Measurements from ENCODE around the gene S100A1.
"Not testable (repeated sequence)": the region's sequence is repeated elsewhere in the genome, so short reads cannot be mapped to it uniquely, and the experiment has no call there.

S100A1 gene

GRCh38 chr1:153633161-153633753 is 5.0 kb downstream of the S100A1 start:
- H3K27ac Mint-ChIP-seq, result peak overlapping the region; percentile 97
- H3K27me3 Mint-ChIP-seq, result no peaks in the 10 kb centered on the region
- H3K9me3 Mint-ChIP-seq, result no peaks in the 10 kb centered on the region
- peaks cover 35% of the 10 kb centered on the region for H3K36me3 Mint-ChIP-seq (ENCODE audit: low read depth)
- H3K4me3 Mint-ChIP-seq, result peak overlapping the region; percentile 95
- peaks cover 54% of the 10 kb centered on the region for H3K4me1 Mint-ChIP-seq (ENCODE audit: low read depth)

GRCh38 chr1:153633754-153634665 is 5.8 kb downstream of the S100A1 start, which contains the start of gene CHTOP:
TSS of gene CHTOP (plus strand) at chr1:153634066. CDS start at chr1:153636589, 2,523 bp downstream.
- peaks cover 42% of the 10 kb centered on the region for H3K36me3 Mint-ChIP-seq (ENCODE audit: low read depth)
- peak within 1 kb of the TSS; percentile 97 for H3K27ac Mint-ChIP-seq
- H3K9me3 Mint-ChIP-seq, result no peaks in the 10 kb centered on the region
- peaks cover 54% of the 10 kb centered on the region for H3K4me1 Mint-ChIP-seq (ENCODE audit: low read depth)
- H3K27me3 Mint-ChIP-seq, result no peaks in the 10 kb centered on the region
- H3K4me3 Mint-ChIP-seq, result peak within 1 kb of the TSS; percentile 95

- Mint-ChIP-seq H3K27ac (peak overlapping the region; percentile 53), H3K36me3 (ENCODE audit: low read depth) (peaks cover 50% of the 10 kb centered on the region), H3K4me1 (ENCODE audit: low read depth) (peaks cover 53% of the 10 kb centered on the region), H3K4me3 (peak overlapping the region; percentile 95), H3K9me3 (no peaks in the 10 kb centered on the region), H3K27me3 (no peaks in the 10 kb centered on the region)
Observed at GRCh38 chr1:153635872-153636271, 7.6 kb downstream of the S100A1 start.

GRCh38 chr1:153636312-153636711 is 8.1 kb downstream of the S100A1 start:
- Mint-ChIP-seq H3K4me1 (ENCODE audit: low read depth) (peaks cover 54% of the 10 kb centered on the region), H3K4me3 (peak overlapping the region; percentile 95), H3K36me3 (ENCODE audit: low read depth) (peaks cover 54% of the 10 kb centered on the region), H3K27ac (peak overlapping the region; percentile 77), H3K9me3 (no peaks in the 10 kb centered on the region), H3K27me3 (no peaks in the 10 kb centered on the region)

GRCh38 chr1:153638261-153638660 is 10.0 kb downstream of the S100A1 start:
- no peak overlapping the region for H3K27ac Mint-ChIP-seq
- H3K4me1 Mint-ChIP-seq (ENCODE audit: low read depth), result peaks cover 45% of the 10 kb centered on the region
- no peak overlapping the region for H3K4me3 Mint-ChIP-seq
- no peaks in the 10 kb centered on the region for H3K27me3 Mint-ChIP-seq
- H3K9me3 Mint-ChIP-seq, result no peaks in the 10 kb centered on the region
- H3K36me3 Mint-ChIP-seq (ENCODE audit: low read depth), result peaks cover 74% of the 10 kb centered on the region

- Mint-ChIP-seq H3K27me3 (no peaks in the 10 kb centered on the region), H3K36me3 (ENCODE audit: low read depth) (peaks cover 82% of the 10 kb centered on the region), H3K27ac (peak overlapping the region; percentile 31), H3K9me3 (no peaks in the 10 kb centered on the region), H3K4me1 (ENCODE audit: low read depth) (peaks cover 50% of the 10 kb centered on the region), H3K4me3 (no peak overlapping the region)
Observed at GRCh38 chr1:153639280-153639679, 11.0 kb downstream of the S100A1 start.

- Mint-ChIP-seq H3K36me3 (ENCODE audit: low read depth) (peaks cover 84% of the 10 kb centered on the region), H3K4me1 (ENCODE audit: low read depth) (peaks cover 49% of the 10 kb centered on the region)
- H3K27me3 Mint-ChIP-seq, H3K9me3 Mint-ChIP-seq, H3K27ac Mint-ChIP-seq, H3K4me3 Mint-ChIP-seq: not testable (repeated sequence)
Observed at GRCh38 chr1:153640213-153640612, 12.0 kb downstream of the S100A1 start.

GRCh38 chr1:153640861-153641260 is 12.6 kb downstream of the S100A1 start:
- Mint-ChIP-seq H3K36me3 (ENCODE audit: low read depth) (peaks cover 87% of the 10 kb centered on the region), H3K27me3 (no peaks in the 10 kb centered on the region), H3K4me3 (no peak overlapping the region), H3K27ac (no peak overlapping the region), H3K4me1 (ENCODE audit: low read depth) (peaks cover 50% of the 10 kb centered on the region), H3K9me3 (no peaks in the 10 kb centered on the region)

- peaks cover 84% of the 10 kb centered on the region for H3K36me3 Mint-ChIP-seq (ENCODE audit: low read depth)
- no peak overlapping the region for H3K4me3 Mint-ChIP-seq
- H3K9me3 Mint-ChIP-seq, result no peaks in the 10 kb centered on the region
- no peaks in the 10 kb centered on the region for H3K27me3 Mint-ChIP-seq
- H3K4me1 Mint-ChIP-seq (ENCODE audit: low read depth), result peaks cover 44% of the 10 kb centered on the region
- no peak overlapping the region for H3K27ac Mint-ChIP-seq
Observed at GRCh38 chr1:153642161-153642560, 13.9 kb downstream of the S100A1 start.

GRCh38 chr1:153643100-153643499 is 14.9 kb downstream of the S100A1 start:
- no peak overlapping the region for H3K4me3 Mint-ChIP-seq
- peak overlapping the region; percentile 28 for H3K27ac Mint-ChIP-seq
- H3K27me3 Mint-ChIP-seq, result no peaks in the 10 kb centered on the region
- no peaks in the 10 kb centered on the region for H3K9me3 Mint-ChIP-seq
- peaks cover 85% of the 10 kb centered on the region for H3K36me3 Mint-ChIP-seq (ENCODE audit: low read depth)
- H3K4me1 Mint-ChIP-seq (ENCODE audit: low read depth), result peaks cover 47% of the 10 kb centered on the region

- H3K4me1 Mint-ChIP-seq (ENCODE audit: low read depth), result peaks cover 54% of the 10 kb centered on the region
- H3K36me3 Mint-ChIP-seq (ENCODE audit: low read depth), result peaks cover 77% of the 10 kb centered on the region
- H3K27me3 Mint-ChIP-seq, result no peaks in the 10 kb centered on the region
- H3K27ac Mint-ChIP-seq, result peak overlapping the region; percentile 47
- no peaks in the 10 kb centered on the region for H3K9me3 Mint-ChIP-seq
- no peak overlapping the region for H3K4me3 Mint-ChIP-seq
Observed at GRCh38 chr1:153643816-153644215, 15.6 kb downstream of the S100A1 start.

GRCh38 chr1:153646672-153647345 is 18.6 kb downstream of the S100A1 start:
- peak overlapping the region; percentile 45 for H3K27ac Mint-ChIP-seq
- no peak overlapping the region for H3K4me3 Mint-ChIP-seq
- no peaks in the 10 kb centered on the region for H3K9me3 Mint-ChIP-seq
- peaks cover 59% of the 10 kb centered on the region for H3K4me1 Mint-ChIP-seq (ENCODE audit: low read depth)
- peaks cover 59% of the 10 kb centered on the region for H3K36me3 Mint-ChIP-seq (ENCODE audit: low read depth)
- H3K27me3 Mint-ChIP-seq, result no peaks in the 10 kb centered on the region

- H3K4me3 Mint-ChIP-seq, result no peak overlapping the region
- no peaks in the 10 kb centered on the region for H3K9me3 Mint-ChIP-seq
- no peaks in the 10 kb centered on the region for H3K27me3 Mint-ChIP-seq
- H3K27ac Mint-ChIP-seq, result no peak overlapping the region
- H3K4me1 Mint-ChIP-seq (ENCODE audit: low read depth), result peaks cover 59% of the 10 kb centered on the region
- peaks cover 54% of the 10 kb centered on the region for H3K36me3 Mint-ChIP-seq (ENCODE audit: low read depth)
Observed at GRCh38 chr1:153647346-153647714, 19.1 kb downstream of the S100A1 start.

- Mint-ChIP-seq H3K4me1 (ENCODE audit: low read depth) (peaks cover 59% of the 10 kb centered on the region), H3K27ac (no peak overlapping the region), H3K36me3 (ENCODE audit: low read depth) (peaks cover 46% of the 10 kb centered on the region), H3K9me3 (no peaks in the 10 kb centered on the region), H3K4me3 (no peak overlapping the region), H3K27me3 (no peaks in the 10 kb centered on the region)
Observed at GRCh38 chr1:153648000-153648643, 19.9 kb downstream of the S100A1 start.
